Activated T-helper 1 cell treated with anti-CD3 and anti-CD28 coated beads, Interleukin-2, amount 50 U/mL, for 16 hours (primary cell): ENCODE measurements around the gene LRRC8D.

ENCODE experiments used
- DNase-seq, 2 donors: peaks; one replicate each; pipeline ENCODE4 v3.0.0-alpha.2; 2020; ENCODE audit warnings: low read depth in 1 of 2, low spot score in 1 of 2

Gene LRRC8D

DNA sequence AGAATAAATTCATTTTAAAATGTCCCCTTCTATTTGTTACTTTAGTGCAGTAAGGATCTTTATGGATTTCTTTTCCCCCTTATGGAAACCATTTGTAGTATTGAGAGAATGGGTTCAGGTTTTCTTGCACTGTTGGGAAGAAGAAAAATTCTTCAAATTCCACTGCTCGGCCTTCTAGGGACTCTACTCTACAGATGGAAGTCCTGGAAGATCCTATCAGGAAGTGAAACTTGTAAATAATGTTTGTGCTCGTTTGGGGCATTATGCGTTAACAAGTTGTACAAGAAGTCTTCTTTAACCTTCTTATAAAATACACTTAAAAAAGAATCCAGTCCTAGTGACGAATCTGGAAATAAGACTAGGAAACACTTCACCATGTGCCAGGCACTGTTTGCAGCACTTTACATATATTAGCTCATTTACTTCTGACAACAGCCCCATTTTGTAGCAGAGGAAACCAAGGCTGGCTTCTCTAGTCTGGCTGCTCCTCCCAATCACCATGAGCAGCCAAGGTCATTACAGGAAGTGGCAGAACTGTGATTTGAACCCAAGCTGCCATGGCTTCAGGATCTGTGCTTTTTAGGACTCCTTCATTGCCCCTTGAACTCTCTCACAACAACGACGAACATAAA lies 11.8 kb downstream of the LRRC8D start:
- DNase-seq, result no peak

DNA sequence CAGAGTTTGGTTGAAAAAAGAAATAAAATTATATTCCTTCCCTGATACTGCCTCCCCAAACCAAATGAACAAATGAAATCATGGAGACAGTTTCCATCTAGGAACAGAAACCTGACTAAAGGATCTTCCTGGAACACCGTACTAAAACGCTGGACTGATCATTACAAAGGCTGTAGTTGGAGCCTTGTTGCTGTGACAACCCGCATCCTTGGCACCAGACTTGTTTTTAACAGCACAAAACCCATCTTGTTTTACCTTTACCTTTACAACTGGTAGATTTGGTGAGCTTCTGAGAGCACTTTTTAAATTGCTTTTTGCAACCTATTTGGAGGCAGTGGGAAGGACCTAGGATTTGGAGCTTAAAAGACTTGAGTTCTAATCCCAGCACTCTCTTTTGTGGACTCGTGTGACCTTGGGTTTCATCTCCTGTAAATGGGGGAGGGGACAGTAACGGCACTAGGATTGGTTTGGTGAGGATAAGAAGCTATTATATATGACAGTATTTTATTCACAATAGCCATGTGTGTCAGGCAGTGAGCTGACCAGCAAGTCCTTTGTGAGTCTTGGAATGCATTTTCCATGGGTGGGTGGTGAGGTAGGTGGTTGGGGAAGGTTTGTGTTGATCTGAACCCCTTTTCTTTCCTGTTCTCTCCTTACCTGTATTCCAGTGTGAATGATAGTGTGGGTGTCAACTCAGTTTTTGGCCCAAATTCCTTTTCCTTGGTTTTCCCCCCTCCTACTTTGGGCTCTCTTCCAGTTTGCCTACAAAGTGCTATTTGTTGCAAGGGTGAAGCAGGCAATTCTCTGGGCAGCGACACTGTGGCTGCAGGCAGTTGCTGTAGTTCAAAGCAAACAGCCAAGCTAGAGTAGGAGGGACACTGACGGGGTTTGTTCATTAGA lies 12.6 kb downstream of the LRRC8D start:
- no peak for DNase-seq

DNA sequence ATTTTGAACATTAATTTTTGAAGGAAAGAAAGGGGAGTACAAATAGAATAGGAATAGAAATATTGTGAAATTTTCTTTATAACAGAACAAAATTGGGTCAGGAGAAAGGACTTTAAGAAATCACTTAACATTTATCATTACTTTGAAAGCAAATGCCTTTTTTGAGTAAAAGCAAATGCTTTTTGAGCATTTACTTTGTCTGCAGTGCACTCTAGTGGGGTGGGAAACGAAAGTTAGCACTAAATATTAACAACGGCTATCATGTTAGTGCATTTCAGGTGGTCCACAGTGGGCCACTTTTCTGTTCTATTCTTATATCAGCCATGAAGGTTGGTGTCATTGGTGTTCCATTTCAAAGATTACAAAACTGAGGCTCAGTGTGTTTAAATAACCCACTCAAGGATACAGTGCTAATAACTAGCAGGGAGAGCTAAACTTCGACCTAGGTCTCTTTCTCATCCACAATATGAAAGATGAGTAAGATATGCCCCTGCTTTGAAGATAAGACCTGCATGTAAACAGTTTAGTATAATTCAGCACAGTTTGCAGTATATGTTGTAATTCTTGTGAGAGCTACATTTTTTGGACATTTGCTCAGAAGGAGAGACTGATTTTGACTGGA lies 13.4 kb downstream of the LRRC8D start:
- DNase-seq, result no peak

DNA sequence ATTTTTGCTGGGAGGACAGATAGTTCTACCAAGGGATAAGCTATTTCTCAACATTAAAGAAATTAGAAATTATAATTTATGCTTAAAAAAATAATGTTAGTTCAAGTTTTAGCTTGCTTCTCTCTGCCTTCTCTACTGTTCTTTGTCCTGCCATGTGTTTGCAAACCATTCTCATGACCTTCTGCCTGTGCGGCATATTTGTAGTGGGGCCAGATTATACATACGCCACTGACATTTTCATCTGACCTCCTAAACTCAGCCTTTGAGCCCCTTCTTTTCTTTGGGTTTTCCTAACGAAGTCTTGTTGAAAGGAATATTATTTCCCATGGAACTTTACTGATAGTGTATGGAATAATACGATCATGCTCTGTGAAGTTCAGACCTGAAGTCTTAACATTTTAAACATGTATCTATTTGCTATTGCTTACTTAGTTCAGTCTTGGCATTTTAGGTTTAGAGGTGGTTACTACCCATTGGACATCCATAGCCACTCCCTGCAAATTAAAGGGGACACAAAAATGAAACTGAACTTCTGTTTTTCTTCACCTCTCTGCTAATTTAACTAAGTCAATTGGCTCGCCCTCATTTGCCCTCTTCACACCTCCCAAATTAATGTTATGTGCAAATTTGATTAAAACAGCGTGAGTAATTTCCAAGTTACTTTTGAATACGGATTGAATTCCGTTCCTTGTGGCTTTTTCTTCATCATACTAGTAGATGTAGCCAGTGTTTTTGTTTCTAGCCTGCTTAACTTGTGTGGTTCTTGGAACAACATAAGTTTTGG lies 15.6 kb downstream of the LRRC8D start:
- no peak for DNase-seq

DNA sequence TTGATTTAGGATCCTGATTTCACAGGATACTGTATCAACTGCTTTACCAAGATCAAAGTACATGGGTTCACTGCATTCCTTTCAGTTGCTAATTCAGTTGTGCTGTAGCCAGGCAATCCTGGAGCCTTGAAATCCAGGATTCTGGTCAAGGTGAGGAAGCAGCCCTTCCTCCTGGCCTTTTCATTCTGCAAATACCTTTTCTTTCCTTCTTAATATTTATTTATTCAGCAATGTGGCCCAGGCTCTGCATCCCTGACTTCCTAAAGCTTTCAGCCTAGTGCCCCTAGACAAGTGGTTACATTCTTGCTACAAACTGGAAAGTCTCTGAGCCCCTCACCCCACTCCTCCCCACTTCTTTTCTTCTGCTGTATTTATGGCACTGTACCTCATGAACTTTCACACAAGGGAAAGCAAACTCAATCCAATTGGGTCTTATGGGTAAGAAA lies 16.2 kb downstream of the LRRC8D start:
- DNase-seq, result no peak

DNA sequence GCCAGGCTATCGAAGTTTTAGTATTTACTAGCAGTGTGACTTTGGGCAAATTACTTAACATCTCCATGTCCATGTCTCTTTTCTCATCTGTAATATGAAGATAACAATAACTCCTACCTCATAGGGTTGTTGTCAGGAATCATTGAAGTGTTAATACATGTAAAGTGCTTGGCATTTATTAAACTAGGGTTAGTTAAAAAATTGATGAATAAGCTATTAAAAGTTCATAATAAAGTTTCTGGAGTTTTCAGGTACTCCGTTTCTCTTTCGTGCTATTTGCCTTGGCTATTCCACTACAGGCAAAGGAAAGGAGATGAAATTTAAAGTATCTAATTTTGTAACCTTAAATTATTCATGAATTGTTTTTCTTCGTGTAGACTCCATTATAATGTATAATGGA lies 16.7 kb downstream of the LRRC8D start:
- DNase-seq, result no peak

DNA sequence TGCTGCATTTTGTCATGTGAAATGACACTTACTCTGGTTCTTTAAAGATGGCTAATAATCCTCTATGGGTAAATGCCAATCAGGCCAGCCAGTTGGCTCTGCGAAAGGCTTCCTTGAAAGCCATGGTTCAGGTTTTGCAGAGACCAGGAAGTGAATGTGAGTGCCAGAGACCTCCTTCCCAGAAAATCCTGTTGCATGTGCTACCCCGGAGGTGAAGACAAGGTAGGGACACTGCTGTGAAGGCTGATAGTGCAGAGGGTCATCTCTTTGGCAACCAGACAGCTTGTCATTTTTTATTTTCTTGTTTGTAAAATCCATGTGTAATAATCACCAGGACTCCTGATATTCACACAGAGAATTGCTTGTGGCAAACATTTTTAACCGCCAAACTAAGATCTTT lies 18.7 kb downstream of the LRRC8D start:
- DNase-seq, result no peak

DNA sequence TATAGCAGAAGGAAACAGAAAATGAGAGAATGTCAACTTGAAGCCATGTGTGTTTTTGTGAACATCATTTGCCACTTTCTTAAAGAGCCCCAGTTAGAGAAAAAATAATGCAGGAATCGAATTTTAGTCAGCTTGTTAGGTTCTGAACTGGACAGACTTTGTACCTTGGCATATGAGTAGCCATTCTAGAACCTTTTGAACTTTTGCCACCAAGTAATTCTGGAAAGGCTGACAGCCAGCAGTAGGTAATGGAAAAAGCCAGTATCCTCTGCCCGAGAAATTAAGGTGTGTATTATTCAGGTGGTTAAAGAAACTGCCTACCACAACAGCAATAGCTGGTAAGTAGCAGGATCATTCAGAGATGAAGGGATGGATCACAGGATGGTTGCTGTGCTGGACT lies 20.7 kb downstream of the LRRC8D start:
- no peak for DNase-seq

DNA sequence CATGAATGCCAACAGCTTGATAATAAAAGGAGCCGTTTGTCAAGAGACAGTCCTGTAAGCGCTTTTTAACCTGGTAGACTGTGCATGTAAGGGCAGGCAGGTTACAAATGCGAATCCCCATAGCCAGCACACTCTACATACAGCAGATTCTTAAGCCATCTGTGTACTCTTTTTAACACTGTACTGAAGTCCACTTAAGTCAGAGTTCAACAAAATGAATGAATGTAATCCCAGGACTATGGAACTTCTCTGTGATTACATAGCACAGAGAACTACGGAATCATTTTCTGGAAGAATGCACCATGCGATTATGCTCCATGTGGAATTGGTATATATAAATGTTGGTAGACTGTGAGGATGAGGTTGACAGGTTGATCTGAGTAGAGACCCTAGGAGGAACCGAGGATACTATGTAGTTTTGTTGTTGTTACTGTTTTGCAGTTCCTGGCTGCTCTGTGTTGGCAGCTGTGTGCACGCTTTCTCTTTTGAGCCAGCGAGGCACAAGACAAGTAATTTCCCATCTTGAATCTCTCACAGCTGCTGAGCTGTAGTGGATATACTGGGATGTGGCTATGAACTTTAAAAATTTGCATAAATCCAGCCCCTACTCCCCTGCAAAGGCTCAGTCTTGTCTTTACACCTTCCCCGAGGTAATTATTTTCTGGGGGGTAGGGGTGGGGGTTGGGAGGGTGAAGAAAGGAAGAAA lies 21.9 kb downstream of the LRRC8D start:
- no peak for DNase-seq

DNA sequence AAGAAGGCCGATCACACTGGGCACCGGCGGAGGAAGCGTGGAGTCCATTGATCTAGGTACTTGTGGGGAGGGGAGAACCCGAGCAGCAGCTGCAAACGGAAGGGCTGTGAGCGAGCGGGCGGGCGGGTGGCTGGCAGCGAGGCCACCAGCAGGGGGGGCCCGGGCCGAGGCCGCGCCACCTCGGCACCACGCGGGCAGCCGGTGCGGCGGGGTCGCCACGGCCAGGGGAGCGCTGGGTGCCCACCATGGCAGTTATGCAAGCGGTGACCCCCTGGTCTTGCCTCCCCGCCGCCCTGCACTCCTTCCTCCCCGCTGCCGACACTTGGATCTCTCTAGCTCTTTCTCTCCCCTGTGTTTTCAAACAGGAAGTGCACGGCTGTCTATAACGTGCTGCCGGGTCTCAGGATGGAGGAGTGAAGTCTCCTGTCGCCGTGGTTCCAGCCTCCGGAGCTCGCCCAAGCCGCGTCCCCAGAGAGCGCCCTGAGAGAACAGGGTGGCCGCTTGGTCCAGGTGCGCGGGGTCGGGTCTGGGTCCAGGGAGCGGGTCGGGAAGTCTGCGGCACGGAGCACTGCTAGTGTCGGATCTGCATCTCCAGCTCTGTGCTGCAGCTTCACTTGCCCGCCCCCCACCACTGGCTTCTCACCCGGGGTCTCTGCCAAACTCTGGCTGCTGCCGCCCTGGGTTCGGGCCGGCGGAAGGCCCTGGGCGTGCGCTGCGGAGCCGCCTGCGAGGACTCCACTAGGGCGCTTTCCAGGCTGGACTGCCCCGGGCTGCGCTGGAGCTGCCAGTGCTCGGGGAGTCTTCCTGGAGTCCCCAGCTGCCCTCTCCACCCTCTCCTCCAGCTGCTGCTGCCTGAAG lies 22.7 kb downstream of the LRRC8D start:
- DNase-seq, result peak; percentile 52 to 69

DNA sequence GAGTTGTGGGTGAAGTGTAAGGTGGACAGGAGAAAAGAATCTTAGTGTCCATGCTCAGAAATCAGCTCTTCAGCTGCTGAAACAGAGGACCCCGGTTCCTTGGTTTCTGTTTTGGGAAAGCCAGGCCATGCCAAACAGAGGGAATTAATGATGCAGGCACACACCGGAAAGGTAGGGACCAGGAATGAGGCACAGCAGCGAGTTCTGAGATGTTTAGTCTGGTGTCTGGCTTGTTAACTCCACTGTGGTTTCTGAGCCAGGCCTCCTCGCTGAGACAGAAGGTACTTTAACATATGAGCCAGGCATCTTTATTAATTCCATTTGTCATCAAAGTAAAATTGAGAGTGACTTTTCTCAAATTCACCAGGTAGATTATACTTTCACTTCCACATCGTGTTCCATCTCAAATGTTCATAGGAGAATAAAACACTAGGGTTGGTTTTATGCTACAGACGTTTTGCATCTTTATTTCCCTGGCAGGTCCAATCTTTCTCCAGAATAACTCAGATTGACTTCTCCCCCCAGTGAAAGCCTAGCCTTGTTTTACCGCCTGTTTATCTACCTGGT lies 23.5 kb downstream of the LRRC8D start:
- DNase-seq, result peak in 1 of 2 donors; percentile 26

DNA sequence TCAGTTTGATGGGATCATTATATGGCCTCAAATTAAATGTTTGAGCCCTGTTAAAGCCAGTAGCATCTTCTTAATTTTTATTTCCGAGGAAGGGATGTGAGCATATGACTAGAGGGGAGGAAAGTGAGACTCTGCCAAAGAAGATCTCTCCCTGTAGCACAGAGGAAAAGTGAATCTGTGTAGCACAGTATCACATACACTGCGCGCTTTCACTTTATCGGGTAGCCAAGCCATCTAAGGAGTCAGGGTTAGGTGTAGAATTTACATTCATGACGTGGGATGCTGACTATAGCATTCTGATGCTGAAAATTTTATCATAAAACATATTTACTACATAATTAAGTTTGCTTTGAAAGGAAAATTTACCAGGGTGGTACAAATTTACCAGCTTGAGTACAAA lies 24.0 kb downstream of the LRRC8D start:
- no peak for DNase-seq

DNA sequence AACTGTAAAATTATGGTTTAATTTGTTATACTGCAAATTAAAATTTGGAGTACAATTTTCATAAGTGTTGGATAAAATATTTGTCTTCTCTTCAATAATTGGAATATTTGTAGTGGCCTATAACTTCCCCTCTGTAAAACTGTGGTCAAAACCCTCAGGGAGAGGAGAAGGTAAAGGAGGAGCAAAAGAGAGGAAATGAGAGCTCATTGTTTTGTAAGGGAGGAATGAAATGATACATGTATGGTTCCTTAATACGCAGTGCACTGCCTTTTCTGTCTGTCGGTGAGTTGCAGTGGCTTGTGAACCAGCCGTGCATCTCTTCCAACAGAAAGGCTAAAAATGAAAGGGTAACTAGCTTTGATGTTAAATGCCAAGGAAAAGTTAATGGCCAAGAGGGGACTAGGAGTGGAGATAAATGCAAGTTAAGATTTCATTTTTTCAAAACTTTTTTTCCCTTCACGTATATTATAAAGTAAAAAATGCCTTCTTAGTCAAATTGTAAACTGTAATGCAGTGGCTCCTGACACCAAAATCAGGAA lies 26.4 kb downstream of the LRRC8D start:
- DNase-seq, result no peak

DNA sequence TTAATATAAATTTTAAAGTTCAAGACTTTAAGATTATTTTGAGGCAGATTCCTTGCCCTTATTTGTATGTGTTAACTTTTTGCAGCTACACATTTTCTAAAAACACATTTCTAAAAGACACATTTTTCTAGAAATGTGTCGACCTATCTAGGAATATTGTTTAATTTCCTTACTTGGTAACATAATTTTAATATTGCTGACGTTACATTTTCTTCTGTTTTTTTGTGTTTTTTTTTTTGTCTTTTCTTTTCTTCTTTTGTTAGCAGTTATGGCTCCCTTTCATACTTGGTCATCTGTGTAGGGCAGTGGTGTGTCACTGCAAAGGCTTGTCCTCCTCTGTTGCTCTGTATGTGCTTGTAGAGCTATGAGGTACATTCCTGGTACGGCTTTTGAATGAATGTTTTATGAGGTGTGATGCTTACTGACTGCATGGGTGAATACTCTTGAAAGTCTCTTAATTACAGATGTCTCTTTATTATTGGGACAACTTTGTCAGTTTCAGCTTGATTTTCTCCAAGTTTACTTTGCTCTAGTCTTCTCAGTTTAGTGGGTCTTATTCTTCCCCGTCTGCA lies 30.1 kb downstream of the LRRC8D start:
- no peak for DNase-seq

DNA sequence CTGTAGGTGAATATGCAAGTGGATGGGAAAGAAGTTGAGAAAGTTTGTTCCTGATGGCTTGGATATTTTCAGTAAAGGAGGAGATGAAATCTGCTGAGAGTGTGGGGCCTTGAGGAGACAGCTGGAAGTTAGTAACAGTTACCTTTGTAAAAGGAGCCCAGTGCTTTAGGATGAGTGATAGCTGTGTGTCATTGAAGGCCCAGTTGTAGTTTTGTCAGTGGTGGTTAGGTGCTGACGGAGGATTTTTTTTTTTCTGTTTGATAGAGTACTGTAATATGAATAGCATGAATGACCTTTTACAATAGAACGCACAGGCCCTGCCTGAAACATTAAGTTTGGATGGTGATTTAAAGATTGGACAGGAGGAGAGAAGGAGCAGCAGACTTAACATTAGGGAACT lies 33.3 kb downstream of the LRRC8D start:
- no peak for DNase-seq

DNA sequence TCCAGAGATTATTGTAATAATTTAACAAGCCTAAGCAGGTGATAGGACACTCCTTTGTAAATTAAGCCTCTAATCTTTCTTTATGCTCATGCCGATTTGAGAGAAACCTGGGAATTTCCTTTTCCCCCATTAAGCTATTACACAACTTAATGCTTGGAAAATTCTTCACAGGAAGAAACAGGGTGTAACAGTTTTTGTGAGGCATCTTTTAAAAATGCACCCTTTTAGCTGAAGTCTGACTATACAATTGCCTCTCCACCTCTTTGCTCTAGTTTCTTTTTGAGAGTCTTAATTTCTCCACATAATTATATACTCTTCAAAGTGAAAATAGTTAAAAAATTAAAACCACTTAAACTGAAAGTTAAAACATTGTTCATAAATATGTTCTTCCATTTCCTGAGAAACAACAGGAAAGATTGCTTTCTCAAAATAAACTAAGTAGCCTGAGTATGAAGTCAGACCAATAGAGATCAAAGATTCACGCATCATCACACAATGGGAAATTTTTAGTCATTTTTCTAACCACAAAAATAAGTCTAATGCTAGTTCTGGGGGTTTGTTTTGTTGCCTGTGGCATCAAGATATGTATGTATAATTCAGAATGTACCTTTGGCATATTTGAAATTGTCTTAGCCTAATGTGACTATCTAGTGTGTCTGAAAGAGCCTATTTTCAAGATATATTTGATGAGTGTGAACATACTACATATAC lies 34.7 kb downstream of the LRRC8D start:
- DNase-seq, result no peak

DNA sequence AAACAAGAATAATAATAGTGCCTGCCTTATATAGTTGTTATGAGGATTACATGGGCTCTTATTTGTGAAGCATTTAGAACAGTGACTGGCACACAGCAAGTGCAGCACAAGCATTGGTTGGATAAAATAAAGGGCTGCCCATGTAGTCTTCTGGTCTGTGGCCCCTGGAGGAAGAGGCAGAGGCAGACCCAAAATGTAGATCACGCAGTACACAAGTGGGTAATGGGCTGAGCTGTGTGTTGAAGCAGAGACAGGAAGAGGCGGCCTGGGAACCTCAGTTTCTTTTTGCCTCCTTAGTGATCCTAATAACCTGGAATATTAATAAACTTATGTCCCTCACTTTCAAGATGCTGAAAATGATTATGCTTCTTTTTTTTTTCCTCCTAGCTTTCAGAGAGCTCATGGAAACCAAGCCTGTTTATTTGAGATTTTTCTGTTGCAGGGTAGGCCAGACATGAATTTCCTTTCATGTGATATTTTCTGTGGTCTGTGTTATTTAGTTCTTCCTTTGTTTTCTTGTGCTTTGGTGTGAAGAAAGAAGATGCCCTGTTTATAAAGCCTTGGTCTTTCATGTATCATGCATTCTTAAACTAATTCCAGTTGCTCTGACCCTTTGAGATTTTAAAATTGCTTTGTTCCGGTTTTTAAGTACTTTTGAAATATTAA lies 42.5 kb downstream of the LRRC8D start:
- no peak for DNase-seq
